Measurements from ENCODE around the gene IL5.
"Not testable (repeated sequence)": the region's sequence is repeated elsewhere in the genome, so short reads cannot be mapped to it uniquely, and the experiment has no call there.

GRCh38 chr5:132522067-132522466 is 21.3 kb downstream of the IL5 start:
- TF ChIP-seq CTCF (conservative IDR thresholded peaks at IDR 0.05; ENCODE audit: low read length); EZH2phosphoT487 (IDR thresholded peaks at IDR 0.05; ENCODE audit: borderline replicate concordance, low read depth, low read length): not testable (repeated sequence)
